ENCODE data around the gene SLC9A9. TPM values are rescaled to one million over a fixed set of nuclear protein-coding genes. Genes with fewer than 3 reads are reported as not detected.

SLC9A9 gene
- total RNA-seq, 4 donors from 2014 or later = 7.8 to 19.6 (median 13.4) TPM

DNA sequence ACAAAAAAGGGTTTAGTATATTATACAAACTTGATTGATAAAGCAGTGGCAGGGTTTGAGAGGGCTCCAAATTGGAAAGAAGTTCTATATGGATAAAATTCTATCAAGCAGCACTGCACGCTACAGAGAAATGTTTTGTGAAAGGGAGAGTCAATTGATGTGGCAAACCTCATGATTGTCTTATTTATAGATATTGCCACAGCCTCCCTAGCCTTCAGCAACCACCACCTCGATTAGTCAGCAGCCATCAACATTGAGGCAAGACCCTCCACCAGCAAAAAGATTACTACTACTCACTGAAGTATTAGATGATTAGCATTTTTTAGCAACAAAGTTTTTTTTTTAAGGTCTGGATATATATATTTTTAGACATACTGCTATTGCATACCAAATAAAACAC lies 432.0 kb downstream of the SLC9A9 start:
- DNase-seq = no peak
- no peaks in the 10 kb centered on the region for H3K27me3 ChIP-seq
- TF ChIP-seq, protein P1, sequence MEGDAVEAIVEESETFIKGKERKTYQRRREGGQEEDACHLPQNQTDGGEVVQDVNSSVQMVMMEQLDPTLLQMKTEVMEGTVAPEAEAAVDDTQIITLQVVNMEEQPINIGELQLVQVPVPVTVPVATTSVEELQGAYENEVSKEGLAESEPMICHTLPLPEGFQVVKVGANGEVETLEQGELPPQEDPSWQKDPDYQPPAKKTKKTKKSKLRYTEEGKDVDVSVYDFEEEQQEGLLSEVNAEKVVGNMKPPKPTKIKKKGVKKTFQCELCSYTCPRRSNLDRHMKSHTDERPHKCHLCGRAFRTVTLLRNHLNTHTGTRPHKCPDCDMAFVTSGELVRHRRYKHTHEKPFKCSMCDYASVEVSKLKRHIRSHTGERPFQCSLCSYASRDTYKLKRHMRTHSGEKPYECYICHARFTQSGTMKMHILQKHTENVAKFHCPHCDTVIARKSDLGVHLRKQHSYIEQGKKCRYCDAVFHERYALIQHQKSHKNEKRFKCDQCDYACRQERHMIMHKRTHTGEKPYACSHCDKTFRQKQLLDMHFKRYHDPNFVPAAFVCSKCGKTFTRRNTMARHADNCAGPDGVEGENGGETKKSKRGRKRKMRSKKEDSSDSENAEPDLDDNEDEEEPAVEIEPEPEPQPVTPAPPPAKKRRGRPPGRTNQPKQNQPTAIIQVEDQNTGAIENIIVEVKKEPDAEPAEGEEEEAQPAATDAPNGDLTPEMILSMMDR (IDR thresholded peaks at IDR 0.05) = no peak
- no peak for TF ChIP-seq POLR2A (IDR thresholded peaks at IDR 0.05)
- intact Hi-C loops (cut with DNase I) = no loop called here
- no peaks in the 10 kb centered on the region for H3K4me1 ChIP-seq
- WGBS, 2 donors = 95% methylated on average over 2 of the region's 2 CpGs
- H3K36me3 ChIP-seq = no peaks in the 10 kb centered on the region
- no peak overlapping the region for H3K27ac ChIP-seq
- H3K9me3 ChIP-seq = no peaks in the 10 kb centered on the region
- no peak overlapping the region for H3K4me3 ChIP-seq (replicated peaks in 1 of 3)

DNA sequence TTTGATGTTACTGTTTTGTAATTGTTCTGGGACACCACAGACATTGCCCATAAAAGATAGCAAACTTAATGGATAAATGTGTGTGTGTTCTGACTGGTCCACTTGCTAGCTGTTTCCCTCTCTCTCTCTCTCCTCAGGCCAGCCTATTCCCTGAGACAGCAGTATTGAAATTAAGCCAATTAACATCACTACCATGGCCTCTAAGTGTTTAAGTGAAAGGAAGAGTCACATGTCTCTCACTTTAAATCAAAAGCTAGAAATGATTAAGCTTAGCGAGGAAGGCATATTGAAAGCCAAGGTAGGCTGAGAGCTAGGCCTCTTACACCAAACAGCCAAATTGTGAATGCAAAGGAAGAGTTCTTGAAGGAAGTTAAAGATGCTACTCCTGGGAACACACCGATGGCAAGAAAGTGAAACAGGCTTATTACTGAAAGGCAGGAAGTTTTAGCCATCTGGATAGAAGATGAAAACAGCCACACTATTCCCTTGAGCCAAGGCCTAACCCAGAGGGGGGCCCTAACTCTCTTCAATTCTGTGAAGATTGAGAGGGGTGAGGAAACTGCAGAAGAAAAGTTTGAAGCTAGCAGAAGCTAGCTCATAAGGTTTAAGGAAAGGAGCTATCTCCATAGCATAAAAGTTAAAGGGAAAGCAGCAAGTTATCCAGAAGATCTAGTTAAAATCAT lies 433.6 kb downstream of the SLC9A9 start:
- no peak overlapping the region for H3K27ac ChIP-seq
- H3K4me3 ChIP-seq (replicated peaks in 1 of 3) = no peak overlapping the region
- no peaks in the 10 kb centered on the region for H3K36me3 ChIP-seq
- H3K9me3 ChIP-seq = no peaks in the 10 kb centered on the region
- intact Hi-C loops (cut with DNase I) = no loop called here
- no peaks in the 10 kb centered on the region for H3K27me3 ChIP-seq
- no peaks in the 10 kb centered on the region for H3K4me1 ChIP-seq
- TF ChIP-seq, protein P1 (IDR thresholded peaks at IDR 0.05) = no peak
- TF ChIP-seq POLR2A (IDR thresholded peaks at IDR 0.05) = no peak
- WGBS, 2 donors = 77 to 78% methylated on average over 2 of the region's 2 CpGs
- no peak for DNase-seq

DNA sequence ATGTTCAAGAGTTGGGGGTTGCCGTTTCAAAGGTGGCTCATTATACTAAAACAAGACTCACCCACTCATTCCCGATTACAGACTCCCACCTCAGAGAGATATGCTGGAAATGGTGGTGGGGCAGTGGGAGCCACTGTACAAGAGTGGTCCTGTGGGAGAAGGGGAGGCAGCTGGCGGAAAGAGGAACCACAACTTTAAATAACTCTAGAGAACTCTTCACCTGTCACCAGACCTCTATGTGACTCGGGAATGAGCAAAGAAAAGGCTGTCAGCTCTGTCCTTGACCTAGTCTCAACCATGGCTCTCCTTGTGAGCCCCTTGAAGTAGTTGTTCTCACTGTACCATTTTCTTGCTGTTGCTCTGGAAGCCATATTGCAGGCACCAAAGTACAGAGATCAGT lies 434.9 kb downstream of the SLC9A9 start:
- DNase-seq = no peak
- Histone ChIP-seq H3K4me1 (no peaks in the 10 kb centered on the region), H3K27me3 (no peaks in the 10 kb centered on the region), H3K27ac (no peak overlapping the region), H3K36me3 (no peaks in the 10 kb centered on the region), H3K4me3 (replicated peaks in 1 of 3) (no peak overlapping the region), H3K9me3 (no peaks in the 10 kb centered on the region)
- intact Hi-C loops (cut with DNase I) = no loop called here
- TF ChIP-seq, protein P1 (IDR thresholded peaks at IDR 0.05) = no peak
- no peak for TF ChIP-seq POLR2A (IDR thresholded peaks at IDR 0.05)
- 71 to 93% methylated on average over 4 of the region's 4 CpGs for WGBS, 2 donors

DNA sequence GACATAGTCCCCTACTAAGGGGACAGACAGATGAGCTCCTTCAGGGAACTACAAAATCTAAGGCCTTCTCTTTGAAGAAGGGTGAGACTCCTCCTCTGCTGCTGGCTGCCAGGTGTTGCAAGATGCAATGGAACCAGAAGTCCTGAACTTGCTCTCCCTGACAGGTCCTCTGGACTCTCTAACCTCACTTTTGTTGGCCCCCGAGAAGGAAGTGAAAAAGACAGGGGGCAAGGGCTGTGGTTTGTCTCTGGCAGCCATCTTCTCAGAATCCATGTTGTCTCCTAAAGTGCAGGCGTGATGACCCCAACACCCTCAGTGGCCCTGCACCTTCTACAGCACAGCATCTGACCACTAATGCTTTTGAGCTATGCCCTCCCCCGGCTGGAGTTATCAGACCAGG lies 436.2 kb downstream of the SLC9A9 start:
- no peak overlapping the region for H3K27ac ChIP-seq
- H3K27me3 ChIP-seq = no peaks in the 10 kb centered on the region
- TF ChIP-seq, protein P1 (IDR thresholded peaks at IDR 0.05) = no peak
- TF ChIP-seq POLR2A (IDR thresholded peaks at IDR 0.05) = no peak
- H3K36me3 ChIP-seq = no peaks in the 10 kb centered on the region
- 97 to 99% methylated on average over 3 of the region's 3 CpGs for WGBS, 2 donors
- no peak for DNase-seq
- H3K4me3 ChIP-seq (replicated peaks in 1 of 3) = no peak overlapping the region
- no peaks in the 10 kb centered on the region for H3K9me3 ChIP-seq
- intact Hi-C loops (cut with DNase I) = no loop called here
- H3K4me1 ChIP-seq = no peaks in the 10 kb centered on the region

DNA sequence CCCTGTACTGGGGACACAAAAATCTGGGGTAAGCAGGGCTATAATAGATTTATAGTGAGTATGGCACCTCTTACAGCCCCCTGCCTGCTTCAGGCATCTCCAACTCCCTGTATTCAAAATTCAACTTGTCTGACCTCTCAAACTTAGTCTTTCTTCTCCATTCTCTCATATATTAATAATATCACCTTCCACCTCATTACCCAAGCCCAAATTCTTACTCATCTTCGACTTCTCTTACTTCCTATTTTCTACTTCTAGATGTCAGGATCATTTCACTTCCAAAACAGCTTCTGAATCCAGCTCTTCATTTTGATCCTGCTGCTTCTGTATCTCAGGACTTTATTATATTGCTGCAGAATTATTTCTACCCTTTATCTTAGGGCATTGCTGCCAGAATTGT lies 438.0 kb downstream of the SLC9A9 start:
- 93 to 96% methylated on average over 1 of the region's 1 CpG for WGBS, 2 donors
- Histone ChIP-seq H3K36me3 (no peaks in the 10 kb centered on the region), H3K4me1 (peaks cover 2 to 3% of the 10 kb centered on the region in 2 donors), H3K27ac (no peak overlapping the region), H3K27me3 (no peaks in the 10 kb centered on the region), H3K9me3 (no peaks in the 10 kb centered on the region), H3K4me3 (replicated peaks in 1 of 3) (no peak overlapping the region)
- intact Hi-C loops (cut with DNase I) = no loop called here
- TF ChIP-seq POLR2A (IDR thresholded peaks at IDR 0.05) = no peak
- TF ChIP-seq, protein P1 (IDR thresholded peaks at IDR 0.05) = no peak
- no peak for DNase-seq

Data from thyroid gland (tissue), 4 donors.